ENCODE measurements around the gene HBG1. TPM values are rescaled to one million over a fixed set of nuclear protein-coding genes. Genes with fewer than 3 reads are reported as not detected.

Gene HBG1
- total and polyA plus RNA-seq, 10 of the 15 experiments (the other 5 are each of a cell fraction or from before 2014, with no cell fraction given) = 0.84 to 2.3 (median 1.9) TPM; not detected in 5

- H3K9me3 ChIP-seq (replicated peaks; ENCODE audit: control insufficient read depth, insufficient read depth, low read length) = no peaks in the 10 kb centered on the region
- H3K9ac ChIP-seq (ENCODE audit: control insufficient read depth, insufficient read depth, low read length) = no peak overlapping the region
- no peaks in the 10 kb centered on the region for H3K79me2 ChIP-seq (ENCODE audit: control insufficient read depth, insufficient read depth, low read length)
- 0% methylated on average over 2 of the region's 2 CpGs for WGBS (ENCODE audit: insufficient coverage, insufficient replicate concordance, low lambda C conversion rate, missing lambda C conversion rate)
- FAIRE-seq = no peak
- H3K4me2 ChIP-seq (ENCODE audit: control insufficient read depth, insufficient read depth) = no peak overlapping the region
- no peak overlapping the region for H3K4me3 ChIP-seq
- H2AFZ ChIP-seq (ENCODE audit: control insufficient read depth, low read depth, low read length) = no peak overlapping the region
- ChIA-PET POLR2A (no interaction called here), RAD21 (ENCODE audit: unreplicated experiment) (no interaction called here), SMC1A (ENCODE audit: uncharacterized antibody, unreplicated experiment) (interaction anchor here (1.3 to 1.8 kb wide), 2 partner anchors 9 to 15 kb away, joined by 3 to 4 read pairs; no protein-coding TSS in a partner anchor), CTCF (no interaction called here)
- no peaks in the 10 kb centered on the region for H3K27me3 ChIP-seq (replicated peaks in 1 of 2; ENCODE audit: control insufficient read depth in 2 of 2, insufficient read depth in 2 of 2, low read length in 1 of 2)
- H3K27ac ChIP-seq (ENCODE audit: control insufficient read depth, insufficient read depth) = no peak overlapping the region
- H4K20me1 ChIP-seq (ENCODE audit: control insufficient read depth, insufficient read depth) = no peaks in the 10 kb centered on the region
- DNase-seq (ENCODE audit: low read depth, low spot score) = no peak
- in situ Hi-C loops (cut with MboI) (no loop called here), intact Hi-C loops (cut with micrococcal nuclease; ENCODE audit: unreplicated experiment) (no loop called here)
- TF ChIP-seq KAT2A (conservative IDR thresholded peaks at IDR 0.05; ENCODE audit: control insufficient read depth, low read depth, low read length) (no peak), JUNB (IDR thresholded peaks at IDR 0.05) (no peak), KLF5 (IDR thresholded peaks at IDR 0.05; ENCODE audit: partially characterized antibody) (no peak), HDAC6 (IDR thresholded peaks at IDR 0.05; ENCODE audit: unreplicated experiment) (no peak), MEF2A (IDR thresholded peaks at IDR 0.05; ENCODE audit: insufficient read depth, low read depth, low read length) (no peak), ATF2 (IDR thresholded peaks at IDR 0.05; ENCODE audit: low read length) (no peak), ZNF384 (IDR thresholded peaks at IDR 0.05; ENCODE audit: borderline replicate concordance, low read depth, low read length) (no peak), E2F8 (IDR thresholded peaks at IDR 0.05; ENCODE audit: low read depth, partially characterized antibody) (no peak), SMAD5 (IDR thresholded peaks at IDR 0.05; ENCODE audit: low read depth) (no peak), BCLAF1 (IDR thresholded peaks at IDR 0.05) (no peak)
- ATAC-seq = no peak
- H3K36me3 ChIP-seq (ENCODE audit: control insufficient read depth in 2 of 2, insufficient read depth in 2 of 2, low read length in 1 of 2) = no peaks in the 10 kb centered on the region
- no peaks in the 10 kb centered on the region for H3K4me1 ChIP-seq (ENCODE audit: control insufficient read depth, insufficient read depth, low read length)
- BruUV-seq (replicated peaks) = no TSS peak
These were observed 27.0 kb upstream of the HBG1 start for GRCh38 chr11:5276697-5277096.

All from GM12878 (cell line).